Muscle of leg (tissue), 11 donors: Measurements from ENCODE around the gene DLAT. TPM values are rescaled to one million over a fixed set of nuclear protein-coding genes. Genes with fewer than 3 reads are reported as not detected.
A peak's percentile ranks its signal among the peaks of the same experiment; 100 is the strongest.
"Not testable (repeated sequence)": the region's sequence is repeated elsewhere in the genome, so short reads cannot be mapped to it uniquely, and the experiment has no call there.

Experiments
- DNase-seq: peaks from one replicate; pipeline ENCODE4 v3.0.0; 2013
- H3K27ac ChIP-seq: one replicate; pipeline ENCODE4 v1.5.1; 2013; ENCODE audit warnings: mild to moderate bottlenecking, low read length, control low read depth
- H3K27me3 ChIP-seq: one replicate; pipeline ENCODE4 v1.6.1; 2013; ENCODE audit warnings: low read length; ENCODE audit not compliant: control insufficient read depth, insufficient read depth
- H3K36me3 ChIP-seq: one replicate; pipeline ENCODE4 v1.6.1; 2013; ENCODE audit warnings: low read length; ENCODE audit not compliant: control insufficient read depth, insufficient read depth
- H3K4me1 ChIP-seq: one replicate; pipeline ENCODE4 v1.6.1; 2013; ENCODE audit warnings: low read length; ENCODE audit not compliant: control insufficient read depth, insufficient read depth
- H3K4me3 ChIP-seq: one replicate; pipeline ENCODE4 v1.5.1; 2013; ENCODE audit warnings: low read length, control low read depth
- H3K9me3 ChIP-seq: replicated peaks from 2 replicates; pipeline ENCODE4 v1.6.1; 2013; ENCODE audit warnings: low read depth, low read length; ENCODE audit not compliant: control insufficient read depth
- WGBS: methylation state at CpG from one replicate; pipeline ENCODE4 v1.1.5; 2013; ENCODE audit warnings: missing lambda C conversion rate; ENCODE audit not compliant: insufficient coverage; 5-methylcytosine and 5-hydroxymethylcytosine counted together
- polyA plus RNA-seq, 8 donors: library from polyadenylated mRNA; unstranded; fragments of 120-200 nt; gene quantifications; one replicate each; pipeline versions ENCODE4 v1.2.1 to v1.2.3, GENCODE V29; 2013; ENCODE audit warnings: inconsistent platforms in 1 of 8, low replicate concordance in 1 of 8; ENCODE audit not compliant: insufficient read length in 8 of 8, insufficient read depth in 1 of 8
- total RNA-seq: library from RNA; stranded (reverse); fragments of 120-200 nt; gene quantifications from one replicate; pipeline ENCODE4 v1.2.4, GENCODE V29; 2013

DLAT gene
- total and polyA plus RNA-seq, 9 donors: 27.6 to 40.9 (median 35.7) TPM

GRCh38 chr11:112019066-112019465 is 6.1 kb upstream of the DLAT start:
- Histone ChIP-seq H3K4me1 (peaks cover 1% of the 10 kb centered on the region), H3K9me3 (no peaks in the 10 kb centered on the region), H3K27ac (no peak overlapping the region), H3K36me3 (peaks cover 23% of the 10 kb centered on the region), H3K27me3 (no peaks in the 10 kb centered on the region), H3K4me3 (no peak overlapping the region)
- WGBS: 97% methylated on average over 4 of the region's 5 CpGs
- DNase-seq: no peak

- no peaks in the 10 kb centered on the region for H3K27me3 ChIP-seq
- H3K27ac ChIP-seq: no peak overlapping the region
- 83% methylated on average over 2 of the region's 3 CpGs for WGBS
- DNase-seq: no peak
- no peak overlapping the region for H3K4me3 ChIP-seq
- no peaks in the 10 kb centered on the region for H3K9me3 ChIP-seq
- H3K36me3 ChIP-seq: peaks cover 20% of the 10 kb centered on the region
- peaks cover 10% of the 10 kb centered on the region for H3K4me1 ChIP-seq
Measured at GRCh38 chr11:112023104-112023503, 2.1 kb upstream of the DLAT start.

- 0% methylated on average over 2 of the region's 10 CpGs for WGBS
- Histone ChIP-seq H3K4me3 (peak overlapping the region; percentile 83), H3K27me3 (no peaks in the 10 kb centered on the region), H3K9me3 (no peaks in the 10 kb centered on the region), H3K36me3 (peaks cover 21% of the 10 kb centered on the region), H3K4me1 (peaks cover 10% of the 10 kb centered on the region), H3K27ac (peak overlapping the region; percentile 97)
- DNase-seq: peak; percentile 14
Measured at GRCh38 chr11:112024178-112024772, 933 bp upstream of the DLAT start.

- Histone ChIP-seq H3K9me3 (no peaks in the 10 kb centered on the region), H3K27me3 (no peaks in the 10 kb centered on the region), H3K27ac (peak overlapping the region; percentile 97), H3K4me1 (peaks cover 10% of the 10 kb centered on the region), H3K4me3 (peak overlapping the region; percentile 83), H3K36me3 (peaks cover 22% of the 10 kb centered on the region)
- 0% methylated on average over 7 of the region's 8 CpGs for WGBS
- DNase-seq: peak; percentile 43
Measured at GRCh38 chr11:112025707-112026106, 499 bp downstream of the DLAT start.

GRCh38 chr11:112026784-112027410 is 1.7 kb downstream of the DLAT start:
- not testable (repeated sequence) for H3K27me3 ChIP-seq, DNase-seq, H3K4me1 ChIP-seq, H3K4me3 ChIP-seq, H3K27ac ChIP-seq, H3K9me3 ChIP-seq
- peaks cover 22% of the 10 kb centered on the region for H3K36me3 ChIP-seq
- WGBS: 100% methylated on average over 2 of the region's 49 CpGs

GRCh38 chr11:112029460-112029859 is 4.3 kb downstream of the DLAT start:
- H3K27ac ChIP-seq: no peak overlapping the region
- no peak overlapping the region for H3K4me3 ChIP-seq
- H3K27me3 ChIP-seq: no peaks in the 10 kb centered on the region
- 63% methylated on average over 1 of the region's 2 CpGs for WGBS
- no peak for DNase-seq
- H3K36me3 ChIP-seq: peaks cover 33% of the 10 kb centered on the region
- peaks cover 4% of the 10 kb centered on the region for H3K4me1 ChIP-seq
- no peaks in the 10 kb centered on the region for H3K9me3 ChIP-seq

GRCh38 chr11:112033902-112034301 is 8.7 kb downstream of the DLAT start:
- Histone ChIP-seq H3K27ac (no peak overlapping the region), H3K4me1 (no peaks in the 10 kb centered on the region), H3K9me3 (no peaks in the 10 kb centered on the region), H3K27me3 (no peaks in the 10 kb centered on the region), H3K36me3 (peaks cover 41% of the 10 kb centered on the region), H3K4me3 (no peak overlapping the region)
- 100% methylated on average over 1 of the region's 3 CpGs for WGBS
- no peak for DNase-seq

GRCh38 chr11:112037527-112037926 is 12.3 kb downstream of the DLAT start:
- no peak overlapping the region for H3K27ac ChIP-seq
- H3K4me3 ChIP-seq: no peak overlapping the region
- no peak for DNase-seq
- no peaks in the 10 kb centered on the region for H3K4me1 ChIP-seq
- H3K27me3 ChIP-seq: no peaks in the 10 kb centered on the region
- no peaks in the 10 kb centered on the region for H3K9me3 ChIP-seq
- H3K36me3 ChIP-seq: peaks cover 30% of the 10 kb centered on the region

- DNase-seq: no peak
- H3K36me3 ChIP-seq: peaks cover 25% of the 10 kb centered on the region
- H3K27ac ChIP-seq: no peak overlapping the region
- H3K9me3 ChIP-seq: no peaks in the 10 kb centered on the region
- no CpG with 5 or more reads among the region's 6 CpGs for WGBS
- H3K27me3 ChIP-seq: no peaks in the 10 kb centered on the region
- no peaks in the 10 kb centered on the region for H3K4me1 ChIP-seq
- H3K4me3 ChIP-seq: no peak overlapping the region
Measured at GRCh38 chr11:112042161-112042960, 17.2 kb downstream of the DLAT start.

- peaks cover 20% of the 10 kb centered on the region for H3K36me3 ChIP-seq
- H3K4me3 ChIP-seq: no peak overlapping the region
- H3K9me3 ChIP-seq: no peaks in the 10 kb centered on the region
- H3K4me1 ChIP-seq: no peaks in the 10 kb centered on the region
- H3K27me3 ChIP-seq: no peaks in the 10 kb centered on the region
- no CpG with 5 or more reads among the region's 2 CpGs for WGBS
- H3K27ac ChIP-seq: no peak overlapping the region
- DNase-seq: no peak
Measured at GRCh38 chr11:112042961-112043304, 17.7 kb downstream of the DLAT start.
